Measurements from ENCODE around the gene ADAMTS9.
"Not testable (repeated sequence)": the region's sequence is repeated elsewhere in the genome, so short reads cannot be mapped to it uniquely, and the experiment has no call there.

The ADAMTS9 gene

GRCh38 chr3:64571982-64572381 lies 115.8 kb downstream of the ADAMTS9 start:
- DNase-seq (ENCODE audit: low spot score) = no peak

- DNase-seq (ENCODE audit: low spot score) = no peak
Measured at GRCh38 chr3:64568895-64569517, 118.8 kb downstream of the ADAMTS9 start.

- no peak for DNase-seq (ENCODE audit: low spot score)
Measured at GRCh38 chr3:64566859-64567258, 120.9 kb downstream of the ADAMTS9 start.

GRCh38 chr3:64563751-64564150 lies 124.0 kb downstream of the ADAMTS9 start:
- DNase-seq (ENCODE audit: low spot score) = no peak

GRCh38 chr3:64561868-64562267 lies 125.9 kb downstream of the ADAMTS9 start:
- DNase-seq (ENCODE audit: low spot score) = no peak

- DNase-seq (ENCODE audit: low spot score) = no peak
Measured at GRCh38 chr3:64561325-64561843, 126.4 kb downstream of the ADAMTS9 start.

- DNase-seq (ENCODE audit: low spot score) = no peak
Measured at GRCh38 chr3:64560791-64561190, 127.0 kb downstream of the ADAMTS9 start.

- DNase-seq (ENCODE audit: low spot score) = no peak
Measured at GRCh38 chr3:64559588-64559987, 128.2 kb downstream of the ADAMTS9 start.

- no peak for DNase-seq (ENCODE audit: low spot score)
Measured at GRCh38 chr3:64556046-64556445, 131.8 kb downstream of the ADAMTS9 start.

GRCh38 chr3:64555351-64555750 lies 132.4 kb downstream of the ADAMTS9 start:
- no peak for DNase-seq (ENCODE audit: low spot score)

GRCh38 chr3:64554096-64554920 lies 133.5 kb downstream of the ADAMTS9 start:
- DNase-seq (ENCODE audit: low spot score) = no peak

- no peak for DNase-seq (ENCODE audit: low spot score)
Measured at GRCh38 chr3:64552966-64553365, 134.8 kb downstream of the ADAMTS9 start.

GRCh38 chr3:64552160-64552559 lies 135.6 kb downstream of the ADAMTS9 start:
- no peak for DNase-seq (ENCODE audit: low spot score)

GRCh38 chr3:64551697-64552096 lies 136.1 kb downstream of the ADAMTS9 start:
- DNase-seq (ENCODE audit: low spot score) = no peak

- no peak for DNase-seq (ENCODE audit: low spot score)
Measured at GRCh38 chr3:64550745-64551144, 137.1 kb downstream of the ADAMTS9 start.

- no peak for DNase-seq (ENCODE audit: low spot score)
Measured at GRCh38 chr3:64549869-64550268, 137.9 kb downstream of the ADAMTS9 start.

- DNase-seq (ENCODE audit: low spot score) = no peak
Measured at GRCh38 chr3:64548200-64548889, 139.5 kb downstream of the ADAMTS9 start.

- DNase-seq (ENCODE audit: low spot score) = no peak
Measured at GRCh38 chr3:64546856-64547255, 140.9 kb downstream of the ADAMTS9 start.

- DNase-seq (ENCODE audit: low spot score) = not testable (repeated sequence)
Measured at GRCh38 chr3:64545239-64545638, 142.6 kb downstream of the ADAMTS9 start.

GRCh38 chr3:64541803-64542202 lies 146.0 kb downstream of the ADAMTS9 start:
- no peak for DNase-seq (ENCODE audit: low spot score)

GRCh38 chr3:64539451-64540196 lies 148.2 kb downstream of the ADAMTS9 start:
- DNase-seq (ENCODE audit: low spot score) = peak; percentile 21

GRCh38 chr3:64536166-64536565 lies 151.6 kb downstream of the ADAMTS9 start:
- DNase-seq (ENCODE audit: low spot score) = no peak

Data from iPS-NIHi11 (cell line).